Transverse colon (tissue), 3 donors: ENCODE data around the gene DEFB118.

Experiments used
- CTCF ChIP-seq, 5 experiments: fragments of 200-600 bp in 3 of 5; fragments of 450-650 bp in 2 of 5; sonication (generic) in 3 of 5; IDR thresholded peaks; 1 replicate in 2 of 5; 2 replicates in 3 of 5; pipeline ENCODE4 v1.5.1; 2016 to 2017; ENCODE audit warnings: antibody characterized with exemption in 5 of 5, inconsistent platforms in 3 of 5, mild to moderate bottlenecking in 2 of 5, moderate library complexity in 1 of 5
- POLR2A ChIP-seq: fragments of 450-650 bp; IDR thresholded peaks from one replicate; pipeline ENCODE4 v1.6.1; 2016; ENCODE audit warnings: antibody characterized with exemption, mild to moderate bottlenecking, moderate library complexity

GRCh38 chr20:31406115-31406514, 37.7 kb downstream of the DEFB118 start, which contains the start of gene DEFB121:
- TF ChIP-seq POLR2A (no peak), CTCF (IDR thresholded peaks at IDR 0.05) (no peak)
